SK-N-MC (cell line): ENCODE measurements around the gene TBC1D3B.
"Not testable (repeated sequence)": the region's sequence is repeated elsewhere in the genome, so short reads cannot be mapped to it uniquely, and the experiment has no call there.

Experiments
- DNase-seq: peaks from one replicate; pipeline ENCODE4 v3.0.0-alpha.2; 2011; ENCODE audit warnings: low read depth, low spot score
- H3K27ac ChIP-seq: fragments of 200-600 bp; sonication (generic); 2 replicates; pipeline ENCODE4 v1.5.1; 2016; ENCODE audit warnings: mixed run types
- H3K36me3 ChIP-seq: fragments of 200-600 bp; sonication (generic); 2 replicates; pipeline ENCODE4 v1.6.1; 2017; ENCODE audit warnings: antibody characterized with exemption, low read length, mixed read lengths; ENCODE audit not compliant: insufficient read depth
- H3K4me3 ChIP-seq: fragments of 200-600 bp; sonication (generic); 2 replicates; pipeline ENCODE4 v1.5.1; 2016
- H3K9ac ChIP-seq: fragments of 200-600 bp; sonication (generic); 2 replicates; pipeline ENCODE4 v1.8.0; 2017; ENCODE audit warnings: mixed run types, mixed read lengths; ENCODE audit not compliant: insufficient read length
- H3K9me3 ChIP-seq: fragments of 200-600 bp; sonication (generic); 2 replicates; pipeline ENCODE4 v1.6.1; 2017; ENCODE audit warnings: low read depth, mild to moderate bottlenecking, antibody characterized with exemption, low read length, moderate library complexity, mixed read lengths
- EZH2 ChIP-seq: fragments of 200-600 bp; sonication (generic); IDR thresholded peaks from one replicate; pipeline ENCODE4 v1.6.1; 2017; ENCODE audit warnings: antibody characterized with exemption
- FOXP2 ChIP-seq: optimal IDR thresholded peaks from 2 replicates; pipeline ENCODE3; 2011; ENCODE audit warnings: mild to moderate bottlenecking, moderate library complexity; ENCODE audit not compliant: insufficient read depth; ENCODE audit errors: extremely low read length, control extremely low read depth
- POLR2AphosphoS5 ChIP-seq: IDR thresholded peaks from 2 replicates; pipeline ENCODE4 v1.6.1; 2012; ENCODE audit warnings: mild to moderate bottlenecking, low read depth, low read length, borderline replicate concordance

TBC1D3B gene

DNA sequence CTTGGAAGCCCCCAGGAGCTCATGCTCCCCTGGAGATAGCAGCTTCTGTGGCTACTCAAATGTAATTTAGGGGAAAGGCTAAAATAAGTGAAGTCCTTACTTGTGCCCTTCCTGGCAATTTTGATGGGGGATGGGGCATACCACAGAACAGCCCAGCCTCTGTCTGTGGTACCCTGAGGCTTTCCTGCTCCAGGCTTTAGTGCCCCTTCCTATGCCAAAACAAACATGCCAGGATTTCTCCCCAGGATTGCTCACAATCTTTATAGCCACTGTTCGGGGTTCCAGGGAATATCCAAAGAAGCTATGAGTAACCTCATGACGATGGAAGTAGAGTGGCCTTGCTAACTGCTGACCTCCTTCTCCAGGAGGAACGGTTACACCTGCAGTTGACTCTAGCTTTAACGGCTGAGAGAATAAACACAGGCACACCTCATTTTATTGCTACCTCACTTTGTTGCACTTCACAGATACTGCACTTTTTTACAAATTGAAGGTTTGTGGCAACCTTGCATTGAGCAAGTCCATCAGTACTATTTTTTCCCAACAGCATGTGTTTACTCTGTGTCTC is 47.9 kb downstream of the TBC1D3B start:
- no peak for TF ChIP-seq EZH2
- DNase-seq, result no peak

DNA sequence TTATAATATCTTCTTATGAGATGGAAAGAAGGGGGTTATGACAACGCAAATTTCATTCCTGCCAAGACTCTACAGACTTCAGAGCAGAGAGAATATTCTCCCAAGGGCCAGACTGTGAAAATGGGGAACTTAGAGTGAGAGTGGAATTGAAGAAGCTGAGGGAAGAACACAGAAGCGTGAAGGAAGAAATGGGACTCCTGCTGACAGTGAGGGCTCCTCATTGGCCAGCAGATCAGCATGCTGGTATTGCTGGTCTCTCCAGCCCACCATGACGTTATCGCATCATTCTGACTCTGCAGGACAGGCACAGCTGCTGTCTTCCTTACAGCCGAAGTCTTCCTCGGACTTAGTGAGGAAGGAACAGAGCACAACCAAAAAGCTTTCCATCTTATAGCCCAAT is 48.5 kb downstream of the TBC1D3B start:
- DNase-seq, result no peak
- H3K27ac ChIP-seq, result no peak overlapping the region
- H3K36me3 ChIP-seq, result no peaks in the 10 kb centered on the region
- TF ChIP-seq POLR2AphosphoS5 (no peak), FOXP2 (no peak), EZH2 (no peak)
- no peak overlapping the region for H3K4me3 ChIP-seq
- no peak overlapping the region for H3K9ac ChIP-seq
- H3K9me3 ChIP-seq, result no peaks in the 10 kb centered on the region

More for the DNA sequence above, 47.9 kb downstream of the TBC1D3B start:
- Histone ChIP-seq H3K36me3 (no peaks in the 10 kb centered on the region), H3K9me3 (no peaks in the 10 kb centered on the region), H3K4me3 (no peak overlapping the region), H3K27ac (no peak overlapping the region), H3K9ac (no peak overlapping the region)

DNA sequence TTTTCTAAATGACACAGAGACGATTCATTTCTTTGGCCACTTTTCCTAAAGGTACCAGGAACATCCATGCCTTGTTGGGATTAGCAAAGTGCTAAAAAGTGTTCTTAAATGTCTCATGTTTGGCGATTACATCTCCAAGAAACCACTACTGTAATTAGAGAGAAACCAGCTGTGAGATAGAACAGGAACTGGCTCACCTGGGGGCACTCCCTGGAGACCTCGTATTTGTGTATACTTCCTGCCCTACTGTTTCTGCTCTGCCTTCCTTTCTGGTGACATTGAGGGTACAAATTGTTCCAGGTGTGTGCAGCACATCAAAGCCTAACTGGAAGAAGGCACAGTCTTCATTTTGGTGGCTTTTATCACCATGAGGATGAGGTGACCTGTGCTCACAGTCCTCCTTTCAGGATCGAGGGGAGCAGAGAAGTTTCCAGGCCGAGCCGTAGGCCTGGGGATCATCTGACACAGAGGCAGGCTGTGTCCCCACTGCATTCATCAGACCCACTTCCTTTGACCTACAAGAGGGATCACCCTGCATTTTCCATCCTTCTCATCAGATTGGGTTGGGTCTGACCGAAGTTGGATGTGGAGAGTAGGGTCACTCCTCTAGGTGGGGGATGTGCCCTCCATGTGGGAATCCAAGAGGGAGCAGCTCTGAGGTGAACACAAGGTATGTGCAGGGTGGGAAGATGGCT is 49.1 kb downstream of the TBC1D3B start:
- H3K4me3 ChIP-seq, result no peak overlapping the region
- no peak overlapping the region for H3K9ac ChIP-seq
- no peak for DNase-seq
- no peaks in the 10 kb centered on the region for H3K9me3 ChIP-seq
- TF ChIP-seq EZH2 (no peak), FOXP2 (no peak), POLR2AphosphoS5 (no peak)
- H3K27ac ChIP-seq, result no peak overlapping the region
- no peaks in the 10 kb centered on the region for H3K36me3 ChIP-seq

DNA sequence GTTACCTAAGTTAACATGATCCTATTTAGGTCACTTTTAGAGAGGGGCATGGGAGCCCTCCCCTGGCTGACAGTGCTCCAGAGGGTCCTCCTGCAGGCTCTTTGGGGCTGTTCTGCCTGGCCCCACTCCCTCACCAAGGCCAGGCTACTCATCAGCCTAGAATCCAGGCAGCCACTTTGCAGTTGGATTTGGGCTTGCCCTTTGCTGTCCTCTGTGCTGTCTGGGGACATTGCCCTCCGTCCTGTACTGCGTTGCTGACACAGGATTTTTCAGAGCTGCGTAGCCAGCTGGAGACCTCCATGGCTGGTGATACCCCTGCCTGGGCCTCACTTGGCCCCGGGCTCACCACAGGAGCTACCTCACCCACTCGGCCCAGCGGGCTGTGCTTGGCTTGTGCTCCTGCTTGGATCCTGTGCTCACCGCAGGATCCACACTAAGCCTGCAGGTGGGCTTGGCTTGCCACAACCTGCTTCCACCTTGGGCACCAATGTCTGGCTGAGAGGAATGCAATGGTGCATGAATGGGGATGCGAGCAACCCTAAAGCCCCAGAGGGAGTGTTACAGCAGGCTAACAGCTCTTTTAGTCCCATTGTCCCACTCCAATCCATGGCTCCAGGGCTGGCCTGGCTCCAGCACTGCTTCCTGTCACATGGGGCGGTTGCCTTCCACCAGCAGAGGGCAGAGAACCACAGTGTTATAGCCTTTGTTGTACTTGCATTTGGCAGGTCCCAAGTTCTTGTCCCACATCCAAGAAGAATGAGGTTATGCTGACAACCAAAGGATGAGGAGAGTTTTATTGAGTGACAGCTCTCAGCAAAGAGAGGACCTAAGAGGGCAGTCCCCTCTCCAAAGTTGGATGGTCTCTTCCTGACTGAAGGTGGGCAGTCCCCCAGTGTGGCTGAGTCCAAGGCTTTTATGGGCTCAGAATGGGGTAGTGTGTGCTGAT is 51.3 kb downstream of the TBC1D3B start:
- no peak overlapping the region for H3K4me3 ChIP-seq
- H3K36me3 ChIP-seq, result no peaks in the 10 kb centered on the region
- H3K9me3 ChIP-seq, result no peaks in the 10 kb centered on the region
- no peak for DNase-seq
- H3K27ac ChIP-seq, result no peak overlapping the region
- TF ChIP-seq FOXP2 (no peak), EZH2 (no peak), POLR2AphosphoS5 (no peak)
- no peak overlapping the region for H3K9ac ChIP-seq

DNA sequence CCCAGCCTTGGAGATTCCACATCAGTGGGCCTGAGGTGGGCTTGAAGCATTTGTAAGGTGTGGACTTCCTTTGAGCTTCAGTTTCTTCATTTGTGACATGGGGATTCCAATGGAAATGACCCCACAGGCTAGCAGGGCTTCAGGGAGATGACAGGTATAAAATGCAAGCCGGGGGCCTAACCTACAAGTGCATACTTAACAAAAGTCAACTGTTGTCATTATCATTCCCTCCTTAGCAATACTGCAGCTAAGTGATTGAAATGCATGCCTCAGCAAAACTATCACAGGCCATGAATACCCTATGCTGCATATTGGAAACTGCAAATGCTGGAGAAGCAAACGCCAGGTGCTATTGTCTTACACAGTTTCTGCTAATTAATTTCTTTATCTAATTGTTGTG is 53.0 kb downstream of the TBC1D3B start:
- Histone ChIP-seq H3K4me3 (no peak overlapping the region), H3K9ac (no peak overlapping the region), H3K36me3 (no peaks in the 10 kb centered on the region), H3K27ac (no peak overlapping the region), H3K9me3 (no peaks in the 10 kb centered on the region)
- no peak for DNase-seq
- TF ChIP-seq FOXP2 (no peak), EZH2 (no peak)

DNA sequence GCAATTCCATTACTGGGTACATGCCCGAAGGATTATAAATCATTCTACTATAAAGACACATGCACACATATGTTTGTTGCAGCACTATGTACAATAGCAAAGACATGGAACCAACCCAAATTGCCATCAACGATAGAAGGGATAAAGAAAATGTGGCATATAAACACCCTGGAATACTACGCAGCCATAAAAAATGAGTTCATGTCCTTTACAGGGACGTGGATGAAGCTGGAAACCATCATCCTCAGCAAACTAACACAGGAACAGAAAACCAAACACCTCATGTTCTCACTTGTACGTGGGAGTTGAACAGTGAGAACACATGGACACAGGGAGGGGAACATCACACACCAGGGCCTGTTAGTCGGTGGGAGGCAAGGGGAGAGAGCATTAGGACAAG is 55.3 kb downstream of the TBC1D3B start:
- not testable (repeated sequence) for H3K9ac ChIP-seq, H3K9me3 ChIP-seq

DNA sequence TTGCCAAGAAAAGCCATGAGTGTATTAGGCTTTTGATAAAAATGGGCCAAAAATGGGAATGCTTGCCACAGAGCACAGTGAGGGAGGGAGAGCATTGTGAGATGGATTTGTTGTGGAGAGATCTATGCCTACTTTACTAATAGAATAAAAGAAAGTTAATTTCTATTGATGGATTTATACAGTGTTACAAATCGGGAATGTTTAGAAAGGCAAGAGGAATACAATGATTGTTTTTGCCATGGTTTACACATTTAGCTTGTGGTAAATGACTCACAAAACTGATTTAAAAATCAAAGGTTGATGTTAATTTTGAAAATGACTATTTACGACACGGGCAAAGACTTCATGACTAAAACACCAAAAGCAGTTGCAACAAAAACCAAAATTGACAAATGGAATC is 56.2 kb downstream of the TBC1D3B start:
- DNase-seq, result no peak

More for the DNA sequence above, 55.3 kb downstream of the TBC1D3B start:
- DNase-seq, H3K27ac ChIP-seq, H3K4me3 ChIP-seq, H3K36me3 ChIP-seq: not testable (repeated sequence)

DNA sequence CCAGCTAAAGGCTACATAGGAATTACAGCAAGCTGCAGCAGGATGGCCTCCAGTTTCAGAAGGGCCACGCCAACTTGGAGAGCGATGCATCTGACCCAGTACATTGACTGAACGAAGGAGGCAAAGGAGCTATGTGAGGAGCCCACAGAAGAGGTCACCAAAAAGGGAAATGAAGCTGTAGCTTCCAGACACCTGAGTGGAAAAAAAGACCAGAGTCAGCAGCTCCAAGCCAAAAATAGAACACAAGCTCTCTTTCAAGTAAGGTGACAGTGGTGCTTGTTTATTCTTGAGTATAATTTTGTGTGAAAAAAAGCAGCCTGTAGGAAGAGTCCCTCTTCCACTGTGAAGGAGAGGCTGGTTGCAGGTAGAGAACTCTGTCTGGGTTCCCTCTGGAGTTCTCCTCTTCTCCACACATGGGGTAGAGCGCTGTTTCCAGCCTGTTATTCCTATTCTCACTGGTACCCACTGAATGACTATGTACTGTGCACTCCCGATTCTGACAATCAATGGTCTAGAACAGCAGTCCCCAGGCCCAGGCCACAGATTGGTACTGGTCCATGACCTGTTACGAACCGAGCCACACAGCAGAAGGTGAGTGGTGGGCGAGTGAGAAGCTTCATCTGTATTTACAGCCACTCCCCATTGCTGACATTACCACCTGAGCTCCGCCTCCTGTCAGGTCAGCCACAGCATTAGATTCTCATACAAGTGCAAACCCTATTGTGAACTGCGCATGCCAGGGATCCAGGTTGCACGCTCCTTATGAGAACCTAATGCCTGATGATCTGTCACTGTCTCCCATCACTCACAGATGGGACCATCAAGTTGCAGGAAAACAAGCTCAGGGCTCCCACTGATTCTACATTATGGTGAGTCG is 57.7 kb downstream of the TBC1D3B start:
- Histone ChIP-seq H3K27ac (no peak overlapping the region), H3K9ac (no peak overlapping the region), H3K36me3 (no peaks in the 10 kb centered on the region), H3K9me3 (no peaks in the 10 kb centered on the region), H3K4me3 (no peak overlapping the region)
- no peak for DNase-seq
- TF ChIP-seq POLR2AphosphoS5, result no peak
- no peak for TF ChIP-seq FOXP2
- no peak for TF ChIP-seq EZH2

More for the DNA sequence above, 56.2 kb downstream of the TBC1D3B start:
- TF ChIP-seq FOXP2, result no peak
- TF ChIP-seq POLR2AphosphoS5, result no peak
- no peak for TF ChIP-seq EZH2
- H3K4me3 ChIP-seq, result no peak overlapping the region
- no peak overlapping the region for H3K27ac ChIP-seq
- H3K36me3 ChIP-seq, result no peaks in the 10 kb centered on the region
- H3K9me3 ChIP-seq, result no peaks in the 10 kb centered on the region
- H3K9ac ChIP-seq, result no peak overlapping the region
